ENCODE data around the gene SCNN1A.

The SCNN1A gene

GRCh38 chr12:6416596-6416995 is 41.2 kb upstream of the SCNN1A start:
- no peak for DNase-seq (ENCODE audit: low spot score)
- no peak overlapping the region for H3K27ac ChIP-seq
- no peak for TF ChIP-seq CTCF (conservative IDR thresholded peaks at IDR 0.05; ENCODE audit: low read depth)
- ChIA-PET POLR2A (ENCODE audit: low non-redundant PET) (no interaction called here), CTCF (interaction anchor here (0.5 to 0.7 kb wide), 2 partner anchors 20 to 79 kb away, joined by 3 to 7 read pairs; no protein-coding TSS in a partner anchor)

- no peak for TF ChIP-seq CTCF (conservative IDR thresholded peaks at IDR 0.05; ENCODE audit: low read depth)
- no peak for DNase-seq (ENCODE audit: low spot score)
- ChIA-PET CTCF (interaction anchor here (0.6 kb wide), 2 partner anchors 77 to 257 kb away, joined by 3 to 8 read pairs; no protein-coding TSS in a partner anchor), POLR2A (ENCODE audit: low non-redundant PET) (no interaction called here)
- no peak overlapping the region for H3K27ac ChIP-seq
Measured at GRCh38 chr12:6407236-6407954, 32.0 kb upstream of the SCNN1A start.

- H3K27ac ChIP-seq, result no peak overlapping the region
- DNase-seq (ENCODE audit: low spot score), result no peak
- TF ChIP-seq CTCF (conservative IDR thresholded peaks at IDR 0.05; ENCODE audit: low read depth), result no peak
- ChIA-PET POLR2A (ENCODE audit: low non-redundant PET) (interaction anchor here (0.7 kb wide), 1 partner anchor 18 kb away, joined by 5 read pairs; no protein-coding TSS in a partner anchor), CTCF (no interaction called here)
Measured at GRCh38 chr12:6405963-6406362, 30.6 kb upstream of the SCNN1A start.

- CTCF ChIA-PET, result no interaction called here
Measured at GRCh38 chr12:6404390-6404789, 29.0 kb upstream of the SCNN1A start.

GRCh38 chr12:6399884-6400644 is 24.7 kb upstream of the SCNN1A start:
- H3K27ac ChIP-seq, result no peak overlapping the region
- ChIA-PET CTCF (no interaction called here), POLR2A (ENCODE audit: low non-redundant PET) (no interaction called here)
- no peak for DNase-seq (ENCODE audit: low spot score)
- TF ChIP-seq CTCF (conservative IDR thresholded peaks at IDR 0.05; ENCODE audit: low read depth), result no peak

More at GRCh38 chr12:6404390-6404789, 29.0 kb upstream of the SCNN1A start:
- no peak for TF ChIP-seq CTCF (conservative IDR thresholded peaks at IDR 0.05; ENCODE audit: low read depth)
- no peak overlapping the region for H3K27ac ChIP-seq
- POLR2A ChIA-PET (ENCODE audit: low non-redundant PET), result no interaction called here
- no peak for DNase-seq (ENCODE audit: low spot score)

- CTCF ChIA-PET, result no interaction called here
- POLR2A ChIA-PET (ENCODE audit: low non-redundant PET), result no interaction called here
- no peak for TF ChIP-seq CTCF (conservative IDR thresholded peaks at IDR 0.05; ENCODE audit: low read depth)
- no peak for DNase-seq (ENCODE audit: low spot score)
- H3K27ac ChIP-seq, result no peak overlapping the region
Measured at GRCh38 chr12:6396031-6396430, 20.7 kb upstream of the SCNN1A start.
